H9 (cell line): Measurements from ENCODE around the gene TBC1D9. TPM values are rescaled to one million over a fixed set of nuclear protein-coding genes. Genes with fewer than 3 reads are reported as not detected.

Experiments
- DNase-seq: peaks from one replicate; pipeline ENCODE4 v3.0.0-alpha.2; 2017
- H2AFZ ChIP-seq: one replicate; pipeline ENCODE4 v1.6.1; 2013; ENCODE audit warnings: mild to moderate bottlenecking, low read length, control low read depth, moderate library complexity
- H2AK5ac ChIP-seq: 2 replicates; pipeline ENCODE4 v1.6.1; 2013; ENCODE audit warnings: low read length, control low read depth, mixed read lengths; ENCODE audit not compliant: insufficient read length
- H2BK120ac ChIP-seq: one replicate; pipeline ENCODE4 v1.6.1; 2013; ENCODE audit warnings: low read depth, mild to moderate bottlenecking, low read length, control low read depth, inconsistent platforms; ENCODE audit not compliant: poor library complexity, severe bottlenecking
- H2BK12ac ChIP-seq: 2 replicates; pipeline ENCODE4 v1.6.1; 2013; ENCODE audit warnings: low read length, control low read depth, mixed read lengths, low read depth; ENCODE audit not compliant: insufficient read length
- H2BK15ac ChIP-seq: 2 replicates; pipeline ENCODE4 v1.6.1; 2013; ENCODE audit warnings: low read depth, low read length, control low read depth
- H2BK20ac ChIP-seq: one replicate; pipeline ENCODE4 v1.6.1; 2013; ENCODE audit warnings: low read depth, mild to moderate bottlenecking, low read length, control low read depth, inconsistent platforms; ENCODE audit not compliant: poor library complexity, severe bottlenecking
- H2BK5ac ChIP-seq: 2 replicates; pipeline ENCODE4 v1.6.1; 2013; ENCODE audit warnings: low read length, control low read depth, mixed read lengths; ENCODE audit not compliant: insufficient read length
- H3K14ac ChIP-seq: 2 replicates; pipeline ENCODE4 v1.6.1; 2013; ENCODE audit warnings: low read length, control low read depth; ENCODE audit not compliant: insufficient read depth
- H3K18ac ChIP-seq: 2 replicates; pipeline ENCODE4 v1.6.1; 2013; ENCODE audit warnings: low read depth, mild to moderate bottlenecking, mixed read lengths, low read length, control low read depth; ENCODE audit not compliant: insufficient read length
- H3K23ac ChIP-seq: 2 replicates; pipeline ENCODE4 v1.6.1; 2013; ENCODE audit warnings: low read length, control low read depth, mixed read lengths, low read depth; ENCODE audit not compliant: insufficient read length
- H3K23me2 ChIP-seq: 2 replicates; pipeline ENCODE4 v1.6.1; 2013; ENCODE audit warnings: low read depth, mild to moderate bottlenecking, mixed read lengths, low read length, control low read depth; ENCODE audit not compliant: insufficient read length, poor library complexity, severe bottlenecking
- H3K27ac ChIP-seq: 2 replicates; pipeline ENCODE4 v1.5.1; 2013; ENCODE audit warnings: low read length, control low read depth, mixed read lengths, low read depth; ENCODE audit not compliant: insufficient read length
- H3K27me3 ChIP-seq: 2 replicates; pipeline ENCODE4 v1.6.1; 2013; ENCODE audit warnings: low read length, control low read depth, inconsistent platforms; ENCODE audit not compliant: insufficient read depth
- H3K4ac ChIP-seq: 2 replicates; pipeline ENCODE4 v1.6.1; 2013; ENCODE audit warnings: low read depth, mild to moderate bottlenecking, control low read depth, inconsistent platforms, low read length, moderate library complexity
- H3K4me1 ChIP-seq: 2 replicates; pipeline ENCODE4 v1.6.1; 2013; ENCODE audit warnings: low read length, control low read depth, inconsistent platforms; ENCODE audit not compliant: insufficient read depth
- H3K4me2 ChIP-seq: 2 replicates; pipeline ENCODE4 v1.6.1; 2013; ENCODE audit warnings: low read length, control low read depth, mixed read lengths; ENCODE audit not compliant: insufficient read length, insufficient read depth
- H3K56ac ChIP-seq: 2 replicates; pipeline ENCODE4 v1.6.1; 2013; ENCODE audit warnings: low read depth, mild to moderate bottlenecking, mixed read lengths, low read length, control low read depth; ENCODE audit not compliant: insufficient read length
- H3K79me1 ChIP-seq: 2 replicates; pipeline ENCODE4 v1.6.1; 2013; ENCODE audit warnings: low read depth, mild to moderate bottlenecking, moderate library complexity, low read length, control low read depth, inconsistent platforms; ENCODE audit not compliant: insufficient read depth, poor library complexity, severe bottlenecking
- H3K79me2 ChIP-seq: 2 replicates; pipeline ENCODE4 v1.6.1; 2013; ENCODE audit warnings: low read length, control low read depth, inconsistent platforms; ENCODE audit not compliant: insufficient read depth
- H3K9ac ChIP-seq: 2 replicates; pipeline ENCODE4 v1.6.1; 2013; ENCODE audit warnings: low read length, control low read depth, mixed read lengths; ENCODE audit not compliant: insufficient read length; ENCODE audit errors: extremely low read depth
- H3K9me3 ChIP-seq: one replicate; pipeline ENCODE4 v1.6.1; 2013; ENCODE audit warnings: low read depth, low read length, inconsistent platforms; ENCODE audit not compliant: control insufficient read depth
- H3T11ph ChIP-seq: one replicate; pipeline ENCODE4 v1.6.1; 2013; ENCODE audit warnings: mild to moderate bottlenecking, low read length, control low read depth, inconsistent platforms
- H4K20me1 ChIP-seq: one replicate; pipeline ENCODE4 v1.6.1; 2013; ENCODE audit not compliant: control insufficient read depth, insufficient read length, insufficient read depth
- H4K5ac ChIP-seq: 2 replicates; pipeline ENCODE4 v1.6.1; 2013; ENCODE audit warnings: low read depth, mild to moderate bottlenecking, mixed read lengths, low read length, control low read depth; ENCODE audit not compliant: insufficient read length
- H4K8ac ChIP-seq: replicated peaks from 2 replicates; pipeline ENCODE4 v1.6.1; 2013; ENCODE audit warnings: low read length, control low read depth, mixed read lengths, low read depth; ENCODE audit not compliant: insufficient read length
- H4K91ac ChIP-seq: 2 replicates; pipeline ENCODE4 v1.6.1; 2013; ENCODE audit warnings: low read depth, mild to moderate bottlenecking, moderate library complexity, mixed read lengths, low read length, control low read depth; ENCODE audit not compliant: insufficient read length
- H3K27ac Mint-ChIP-seq, 3 experiments: 2 replicates in 2 of 3; 3 replicates in 1 of 3; pipeline ENCODE4 v1.8.0; 2020 to 2021; ENCODE audit warnings: mixed read lengths in 3 of 3, mild to moderate bottlenecking in 1 of 3, moderate library complexity in 1 of 3
- H3K27me3 Mint-ChIP-seq: 2 replicates; pipeline ENCODE4 v1.8.0; 2021; ENCODE audit warnings: low read depth, mild to moderate bottlenecking, moderate library complexity, mixed read lengths
- H3K36me3 Mint-ChIP-seq, 3 experiments: 2 replicates in 2 of 3; 3 replicates in 1 of 3; pipeline ENCODE4 v1.8.0; 2020 to 2021; ENCODE audit warnings: low read depth in 3 of 3, mixed read lengths in 3 of 3; ENCODE audit not compliant: insufficient read depth in 1 of 3
- H3K4me1 Mint-ChIP-seq, 2 experiments: 2 replicates each; pipeline ENCODE4 v1.8.0; 2020; ENCODE audit warnings: mixed read lengths in 2 of 2
- H3K4me3 Mint-ChIP-seq, 2 experiments: 2 replicates in 1 of 2; 3 replicates in 1 of 2; pipeline ENCODE4 v1.8.0; 2020 to 2021; ENCODE audit warnings: mild to moderate bottlenecking in 2 of 2, mixed read lengths in 2 of 2, moderate library complexity in 1 of 2
- H3K9me3 Mint-ChIP-seq, 2 experiments: 2 replicates in 1 of 2; 3 replicates in 1 of 2; pipeline ENCODE4 v1.8.0; 2020; ENCODE audit warnings: mild to moderate bottlenecking in 2 of 2, mixed read lengths in 2 of 2, moderate library complexity in 1 of 2
- CTCF ChIP-seq: fragments of 200-600 bp; sonication (generic); conservative IDR thresholded peaks from 3 replicates; pipeline ENCODE4 v1.8.0; 2021; ENCODE audit warnings: antibody characterized with exemption, mild to moderate bottlenecking
- WGBS: extraction: QIAGEN DNeasy Blood & Tissue Kit; methylation state at CpG from one replicate; pipeline ENCODE4 v1.1.7; 2013; ENCODE audit warnings: missing lambda C conversion rate, low lambda C conversion rate, mixed read lengths; ENCODE audit not compliant: insufficient read length; ENCODE audit errors: extremely low coverage; 5-methylcytosine and 5-hydroxymethylcytosine counted together
- total RNA-seq: library from RNA; stranded (reverse); gene quantifications from 2 replicates; pipeline ENCODE4 v1.2.1, GENCODE V29; 2021

TBC1D9 gene
- total RNA-seq, 1 experiment from 2014 or later = 0.63 TPM

- DNase-seq = no peak
- H3K9me3 Mint-ChIP-seq = no peaks in the 10 kb centered on the region
These were observed 143.8 kb downstream of the TBC1D9 start for GRCh38 chr4:140612357-140612756.

More at GRCh38 chr4:140612357-140612756, 143.8 kb downstream of the TBC1D9 start:
- Histone ChIP-seq H3K27me3 (no peaks in the 10 kb centered on the region), H3K4me2 (no peak overlapping the region), H4K91ac (no peak overlapping the region), H3K4ac (no peak overlapping the region), H2BK15ac (no peak overlapping the region), H3K79me2 (no peaks in the 10 kb centered on the region), H3K27ac (no peak overlapping the region), H3K56ac (no peak overlapping the region), H3K18ac (no peak overlapping the region), H4K5ac (no peak overlapping the region), H2BK5ac (no peak overlapping the region), H2AK5ac (no peak overlapping the region), H4K8ac (no peak overlapping the region), H3K4me1 (no peaks in the 10 kb centered on the region; the same call in 1 of the 2 replicates), H4K20me1 (no peaks in the 10 kb centered on the region), H3K9ac (no peak overlapping the region), H2BK20ac (no peak overlapping the region), H2BK120ac (no peak overlapping the region), H3K79me1 (no peaks in the 10 kb centered on the region), H3K9me3 (no peaks in the 10 kb centered on the region), H3K23ac (no peak overlapping the region), H2AFZ (no peak overlapping the region), H2BK12ac (no peak overlapping the region), H3T11ph (no peak overlapping the region), H3K23me2 (no peaks in the 10 kb centered on the region), H3K14ac (no peak overlapping the region)
- no peaks in the 10 kb centered on the region for H3K36me3 Mint-ChIP-seq
- H3K4me1 Mint-ChIP-seq = peaks cover 3 to 7% of the 10 kb centered on the region in 2 experiments
- no peak for TF ChIP-seq CTCF
- H3K4me3 Mint-ChIP-seq = no peak overlapping the region
- WGBS = no CpG with 5 or more reads among the region's 1 CpG
- no peaks in the 10 kb centered on the region; the same call in 1 of the 2 replicates for H3K27me3 Mint-ChIP-seq
- no peak overlapping the region for H3K27ac Mint-ChIP-seq
